Activated CD4-positive, CD25-positive, alpha-beta regulatory T cell treated with anti-CD3 and anti-CD28 coated beads, Interleukin-2, amount 50 U/mL, for 24 hours (primary cell): ENCODE data around the gene ANGPTL8.

ENCODE experiments used
- ATAC-seq, 2 donors: fragments of 150-1000 bp; cut with Tn5 transposase; one replicate each; pipeline ENCODE4 v1.10.0; 2021; ENCODE audit warnings: mild to moderate bottlenecking in 1 of 2, moderate library complexity in 1 of 2

Gene ANGPTL8, protein sequence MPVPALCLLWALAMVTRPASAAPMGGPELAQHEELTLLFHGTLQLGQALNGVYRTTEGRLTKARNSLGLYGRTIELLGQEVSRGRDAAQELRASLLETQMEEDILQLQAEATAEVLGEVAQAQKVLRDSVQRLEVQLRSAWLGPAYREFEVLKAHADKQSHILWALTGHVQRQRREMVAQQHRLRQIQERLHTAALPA

DNA sequence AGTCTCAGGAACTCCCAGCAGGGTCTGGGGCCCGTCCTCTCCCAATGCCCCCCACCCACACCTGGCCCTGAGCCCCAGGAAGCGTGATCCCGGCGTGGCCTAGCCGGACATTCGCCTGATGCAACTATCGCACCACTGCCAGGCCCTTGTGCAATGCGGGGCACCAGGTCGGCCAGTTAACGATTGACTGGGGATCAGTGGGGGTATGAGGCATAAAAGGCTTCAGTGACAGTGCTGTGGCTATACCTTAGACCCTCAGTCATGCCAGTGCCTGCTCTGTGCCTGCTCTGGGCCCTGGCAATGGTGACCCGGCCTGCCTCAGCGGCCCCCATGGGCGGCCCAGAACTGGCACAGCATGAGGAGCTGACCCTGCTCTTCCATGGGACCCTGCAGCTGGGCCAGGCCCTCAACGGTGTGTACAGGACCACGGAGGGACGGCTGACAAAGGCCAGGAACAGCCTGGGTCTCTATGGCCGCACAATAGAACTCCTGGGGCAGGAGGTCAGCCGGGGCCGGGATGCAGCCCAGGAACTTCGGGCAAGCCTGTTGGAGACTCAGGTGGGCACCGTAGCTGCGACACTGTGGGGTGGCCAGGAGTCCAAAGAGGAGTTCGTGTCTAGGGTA is at the start of gene ANGPTL8:
ANGPTL8 (plus strand) TSS at position 243 of the 624 bp plus-strand sequence; CDS start at position 262, 19 bp downstream.
- ATAC-seq: no peak

DNA sequence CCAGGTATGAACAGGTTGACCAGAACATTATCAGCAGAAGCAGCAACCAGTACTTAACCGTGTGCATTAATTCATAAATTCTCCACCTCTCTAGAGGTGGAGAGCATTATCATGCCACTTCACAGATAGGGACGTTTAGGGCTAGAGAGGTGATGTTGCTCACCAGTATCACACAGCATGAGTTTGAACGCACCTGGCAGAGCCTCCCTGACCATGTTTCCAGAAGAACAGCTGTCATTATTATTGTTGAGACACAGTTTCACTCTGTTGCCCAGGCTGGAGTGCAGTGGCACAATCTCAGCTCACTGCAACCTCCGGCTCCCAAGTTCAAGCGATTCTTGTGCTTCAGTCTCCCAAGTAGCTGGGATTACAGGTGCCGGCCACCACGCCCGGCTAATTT is 48.9 kb upstream of the ANGPTL8 start:
- no peak for ATAC-seq

DNA sequence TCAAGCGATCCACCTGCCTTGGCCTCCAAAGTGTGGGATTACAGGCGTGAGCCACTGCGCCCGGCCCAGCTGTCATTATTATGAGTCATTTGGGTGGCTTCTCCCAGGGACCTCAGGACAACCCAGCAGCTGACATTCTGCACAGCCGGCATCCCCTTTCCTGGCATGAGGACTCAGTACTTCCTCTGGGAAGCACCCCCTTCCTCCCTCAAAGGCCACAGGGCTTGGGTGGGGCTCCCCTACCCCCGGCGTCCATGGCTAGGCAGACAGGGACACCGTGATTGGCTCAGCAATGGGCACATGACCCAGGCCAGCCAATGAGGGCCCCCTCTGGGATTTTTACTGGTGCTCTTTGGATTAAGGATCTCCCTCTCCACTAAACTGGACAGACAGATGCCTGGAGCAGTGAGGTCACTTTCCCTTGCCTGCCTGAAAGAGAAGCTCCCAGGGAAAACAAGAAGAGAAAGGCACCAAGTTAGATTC is 48.1 kb upstream of the ANGPTL8 start:
- no peak for ATAC-seq

DNA sequence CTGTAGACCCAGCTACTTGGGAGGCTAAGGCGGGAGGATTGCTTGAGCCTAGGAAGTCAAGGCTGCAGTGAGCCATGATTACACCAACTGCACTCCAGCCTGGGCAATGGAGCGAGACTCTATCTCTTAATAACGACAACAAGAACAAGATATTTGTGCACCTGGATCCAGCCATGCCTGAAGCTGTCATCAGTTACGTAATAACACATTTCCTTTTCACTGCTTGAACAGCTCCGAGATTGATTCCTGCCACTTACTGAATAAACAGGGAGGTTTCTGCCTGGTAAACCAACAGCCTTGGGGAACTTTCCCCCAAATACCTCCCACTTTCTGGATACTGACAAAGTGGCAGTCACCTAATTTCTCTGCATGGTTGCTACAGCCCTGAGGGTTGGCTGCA is 47.5 kb upstream of the ANGPTL8 start:
- no peak for ATAC-seq

DNA sequence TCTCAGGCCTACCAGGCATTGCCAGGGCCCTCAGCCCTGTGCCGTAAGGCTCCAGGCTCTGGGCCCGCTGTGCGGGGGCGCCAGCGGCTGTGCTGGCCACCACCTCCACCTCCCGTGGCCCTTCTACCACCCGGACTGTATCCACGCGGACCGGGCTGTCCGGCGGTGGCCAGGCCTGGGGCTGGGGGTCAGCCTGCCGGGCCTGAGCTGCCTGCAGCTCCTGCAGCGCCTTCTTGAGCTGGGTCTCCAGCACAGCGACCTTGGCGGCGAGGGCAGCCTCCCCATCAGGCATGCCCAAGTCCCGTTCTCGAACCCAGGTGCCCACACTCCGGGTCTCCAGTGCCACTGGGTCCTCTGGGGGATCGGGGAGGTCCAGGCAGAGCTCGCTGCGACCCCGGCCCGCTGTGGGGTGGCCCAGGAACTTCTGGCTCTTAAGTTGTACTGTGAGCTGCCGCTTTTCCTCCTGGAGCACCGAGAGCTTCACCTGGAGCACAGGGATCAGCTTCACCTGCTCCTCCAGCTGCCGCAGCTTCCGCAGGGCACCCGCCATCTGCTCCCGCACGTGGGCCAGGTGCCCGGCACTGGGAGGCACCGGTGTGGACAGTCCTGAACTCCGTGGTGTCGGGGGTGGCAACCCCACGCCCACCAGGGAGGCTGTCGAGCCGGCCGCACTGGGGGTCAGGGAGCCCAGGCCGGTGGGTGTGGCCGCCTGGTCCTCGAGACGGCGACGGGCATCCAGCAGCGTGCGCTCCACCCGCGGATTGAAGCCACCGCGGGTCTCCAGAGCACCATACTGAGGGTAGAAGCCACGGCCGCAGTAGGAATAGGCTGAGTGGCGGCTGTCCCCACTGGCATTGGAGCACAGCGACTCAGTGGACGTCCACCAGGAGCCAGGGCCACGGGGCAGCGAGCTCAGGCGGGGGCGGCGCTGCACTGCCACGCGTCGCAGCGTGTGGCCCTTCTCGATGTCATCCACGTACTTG is 46.2 kb upstream of the ANGPTL8 start:
- no peak for ATAC-seq

DNA sequence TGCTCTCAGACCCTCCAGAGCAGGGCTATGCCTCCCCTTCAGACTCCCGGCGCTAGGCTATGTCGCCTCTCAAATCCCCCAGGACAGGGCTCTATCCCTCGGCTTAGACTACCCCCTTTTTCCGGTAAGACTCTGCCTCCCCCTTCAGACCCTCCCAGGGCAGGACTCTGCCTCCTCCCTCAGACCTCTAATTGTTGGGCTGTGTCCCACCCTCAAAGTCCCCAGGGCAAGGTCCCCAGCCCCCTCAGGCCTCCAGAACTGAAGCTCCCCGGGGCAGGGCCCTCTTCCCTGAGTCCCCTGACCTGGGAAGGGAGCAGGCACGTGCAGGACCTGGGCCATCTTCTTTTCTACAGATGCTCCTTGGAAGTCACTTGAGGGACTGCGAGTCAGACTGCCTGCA is 45.2 kb upstream of the ANGPTL8 start:
- ATAC-seq: no peak

DNA sequence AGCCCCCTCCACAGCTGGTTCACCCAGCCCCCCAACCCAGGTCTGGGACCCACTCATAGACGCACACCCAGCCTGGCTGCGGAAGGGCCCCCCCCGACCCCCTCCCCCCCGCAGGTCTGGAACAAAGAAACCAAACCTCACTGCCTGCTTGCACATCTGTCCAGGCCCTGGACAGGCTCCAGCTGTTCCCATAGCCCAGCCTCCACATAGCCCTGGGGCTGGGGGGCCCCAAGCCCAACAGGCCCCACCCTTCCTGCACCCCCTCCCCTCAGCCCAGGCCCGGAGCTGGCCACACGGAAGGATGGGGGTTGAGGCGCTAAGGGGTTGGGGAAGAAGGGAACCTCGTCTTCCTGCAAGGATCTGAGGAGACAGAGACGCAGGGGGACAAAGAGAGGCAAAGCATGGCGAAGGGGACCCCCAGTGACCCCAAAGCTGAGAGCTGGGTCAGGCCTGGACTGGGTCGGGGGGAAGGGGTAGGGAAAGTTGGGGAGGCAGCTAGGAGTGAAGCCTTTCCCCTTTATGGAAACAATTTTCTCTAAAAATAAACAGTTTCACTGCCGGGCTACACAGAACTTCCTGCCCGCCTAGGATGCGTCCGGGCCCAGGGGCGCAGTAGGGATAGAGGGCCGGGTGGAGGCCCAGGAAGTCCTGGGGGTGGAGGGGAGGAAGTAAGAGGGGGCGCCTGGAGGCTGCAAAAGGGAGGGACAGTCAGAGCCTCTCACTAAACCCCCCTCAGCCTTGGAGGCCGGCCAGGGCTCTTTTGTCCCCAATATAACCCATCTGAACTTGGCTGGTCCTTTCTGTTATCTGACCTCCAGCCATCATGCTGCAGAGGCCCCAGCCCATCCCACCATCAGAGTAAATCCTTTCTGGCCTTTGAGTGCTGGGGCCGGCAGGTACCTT is 44.5 kb upstream of the ANGPTL8 start:
- no peak for ATAC-seq

DNA sequence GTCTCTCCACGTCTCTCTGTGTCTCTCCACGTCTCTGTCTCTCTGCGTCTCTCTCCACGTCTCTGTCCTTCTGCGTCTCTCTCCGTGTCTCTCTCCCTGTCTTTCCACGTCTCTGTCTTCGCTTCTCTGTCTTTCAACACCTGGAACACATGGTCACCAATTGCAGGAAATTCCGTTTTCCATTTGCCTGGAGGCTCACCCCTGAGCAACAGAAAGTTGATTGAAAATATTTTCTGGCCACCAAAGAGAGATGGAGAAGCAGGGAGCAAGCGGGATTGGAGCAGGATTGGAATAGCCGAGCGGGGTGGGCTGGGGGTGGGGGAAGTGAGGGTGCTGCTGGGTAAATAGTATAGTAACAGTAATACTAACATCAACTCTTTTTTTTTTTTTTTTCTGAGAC is 43.7 kb upstream of the ANGPTL8 start:
- no peak for ATAC-seq

DNA sequence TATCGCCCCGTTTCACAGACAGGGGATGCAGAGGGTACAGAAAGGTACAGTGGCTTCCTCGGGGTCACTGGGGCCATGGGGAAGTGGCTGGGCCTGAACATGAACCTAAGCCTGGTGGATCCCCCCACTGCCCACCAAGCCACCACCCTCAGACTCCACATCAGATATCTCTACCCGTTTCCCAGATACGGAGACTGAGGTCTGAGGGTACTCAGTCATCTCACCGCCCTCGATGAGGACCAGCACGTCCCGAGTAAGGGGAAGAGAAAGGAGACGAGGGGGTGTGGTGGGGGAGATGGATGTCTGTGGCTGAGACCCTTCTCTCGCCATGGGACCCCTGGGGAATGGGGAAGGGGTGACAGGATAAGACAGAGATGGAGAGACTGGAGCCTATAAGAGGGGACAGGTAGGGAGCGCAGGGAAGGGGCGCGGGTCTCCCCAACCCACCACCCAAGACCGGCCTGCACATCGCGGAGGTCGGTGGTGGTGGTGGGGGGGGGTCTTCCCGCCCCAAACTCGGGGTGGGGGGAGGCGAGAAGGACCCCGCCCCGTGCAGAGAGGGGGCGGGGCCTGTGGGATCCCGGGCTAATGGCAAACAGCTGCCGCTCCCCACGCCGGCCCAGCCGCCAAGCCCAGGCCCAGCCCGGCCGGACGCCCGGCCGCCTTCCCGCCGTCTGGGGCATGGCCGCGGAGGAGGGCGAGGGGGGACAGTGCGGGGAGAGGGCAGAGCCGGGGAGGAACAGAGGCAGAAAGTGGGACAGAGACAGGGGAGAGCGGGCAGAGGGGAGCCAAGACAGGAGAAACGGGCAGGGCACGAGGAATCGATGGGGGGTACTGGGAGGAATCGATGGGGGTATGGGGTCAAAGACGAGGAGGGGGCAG is 42.8 kb upstream of the ANGPTL8 start:
- no peak for ATAC-seq

DNA sequence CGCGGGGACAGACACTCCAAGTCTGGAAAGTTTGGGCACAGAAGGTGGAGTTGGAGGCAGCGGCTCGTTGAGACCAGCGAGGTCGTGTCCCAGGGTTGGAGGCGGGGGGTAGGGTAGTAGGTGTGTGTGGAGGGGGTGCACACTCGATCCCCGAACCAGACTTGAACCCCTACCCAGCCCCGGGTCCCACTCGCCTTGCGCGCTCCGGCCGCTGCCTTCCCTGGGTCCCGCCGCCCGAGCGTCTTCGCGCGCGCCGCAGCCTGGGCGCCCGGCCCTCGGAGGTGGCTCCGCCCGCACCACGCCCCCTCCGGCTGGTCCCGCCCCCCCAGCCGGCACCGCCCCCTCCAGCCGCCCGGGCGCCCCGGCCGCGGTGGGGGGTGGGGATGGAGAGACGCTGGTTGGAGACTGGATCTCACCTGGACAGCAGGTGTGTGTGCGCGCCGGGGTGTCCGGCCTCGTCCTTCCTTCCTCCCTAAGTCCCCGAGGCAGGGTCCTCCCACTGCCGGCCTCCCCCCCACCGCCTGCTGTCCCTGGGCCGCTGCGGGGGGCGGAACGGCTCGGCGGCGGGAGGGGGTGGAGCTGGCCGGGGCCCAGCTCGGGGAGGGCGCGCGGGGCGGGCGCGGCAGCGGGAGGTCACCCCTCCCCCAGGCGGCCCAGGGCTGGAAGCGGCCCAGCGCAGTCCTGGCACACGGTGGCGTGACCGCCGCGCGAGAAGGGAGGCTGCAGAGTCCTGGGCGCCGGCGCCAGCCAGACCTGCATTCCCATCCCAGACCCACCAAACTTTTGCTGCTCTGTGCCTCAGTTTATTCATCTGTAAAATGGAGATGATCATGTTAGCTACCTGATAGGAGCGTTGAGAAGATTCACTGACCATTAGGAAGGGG is 41.9 kb upstream of the ANGPTL8 start, which contains the start of gene KANK2:
KANK2 (minus strand) TSS at position 255 of the 884 bp plus-strand sequence. CDS start 3,034 bp downstream, outside the sequence.
- ATAC-seq: peak; percentile 89 to 91

DNA sequence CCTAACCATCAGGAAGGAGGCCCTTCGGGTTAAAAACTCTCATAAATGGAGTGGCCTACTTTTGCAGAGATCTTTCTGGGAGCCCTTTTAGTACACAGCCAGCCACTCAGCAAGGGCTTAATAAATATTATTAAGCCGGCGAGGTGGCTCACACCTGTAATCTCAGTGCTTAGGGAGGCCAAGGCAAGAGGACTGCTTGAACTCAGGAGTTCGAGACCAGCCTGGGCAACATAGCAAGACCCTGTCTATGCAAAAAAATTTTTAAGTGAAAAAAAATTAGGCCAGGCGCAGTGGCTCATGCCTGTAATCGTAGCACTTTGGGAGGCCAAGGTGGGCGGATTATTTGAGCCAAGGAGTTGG is 41.3 kb upstream of the ANGPTL8 start:
- no peak for ATAC-seq

DNA sequence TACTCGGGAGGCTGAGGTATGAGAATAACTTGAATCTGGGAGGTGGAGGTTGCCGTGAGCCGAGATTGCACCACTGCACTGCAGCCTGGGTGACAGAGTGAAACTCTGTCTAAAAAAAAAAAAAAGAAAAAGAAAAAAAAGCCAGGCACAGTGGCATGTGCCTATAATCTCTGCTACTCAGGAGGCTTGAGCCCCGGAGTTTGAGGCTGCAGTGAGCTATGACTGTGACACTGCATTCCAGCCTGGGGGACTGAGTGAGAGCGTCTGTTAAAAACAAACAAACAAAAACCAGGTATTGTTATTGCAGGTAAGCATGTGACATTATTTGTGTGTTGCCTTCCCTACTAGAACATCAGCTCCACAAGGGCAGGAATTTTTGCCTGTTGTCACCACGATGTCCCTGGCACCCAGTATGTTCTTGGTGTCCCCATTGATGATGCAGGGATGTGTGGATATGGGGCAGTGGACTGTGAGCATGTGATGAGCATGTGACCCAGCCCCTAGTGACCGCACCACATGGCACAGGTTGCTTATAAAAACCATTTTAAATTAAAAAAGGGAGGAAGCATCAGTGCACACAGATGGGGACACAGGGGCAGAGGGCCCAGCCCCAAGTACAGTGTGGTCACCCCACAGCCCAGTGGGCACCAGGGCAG is 40.5 kb upstream of the ANGPTL8 start:
- ATAC-seq: no peak

DNA sequence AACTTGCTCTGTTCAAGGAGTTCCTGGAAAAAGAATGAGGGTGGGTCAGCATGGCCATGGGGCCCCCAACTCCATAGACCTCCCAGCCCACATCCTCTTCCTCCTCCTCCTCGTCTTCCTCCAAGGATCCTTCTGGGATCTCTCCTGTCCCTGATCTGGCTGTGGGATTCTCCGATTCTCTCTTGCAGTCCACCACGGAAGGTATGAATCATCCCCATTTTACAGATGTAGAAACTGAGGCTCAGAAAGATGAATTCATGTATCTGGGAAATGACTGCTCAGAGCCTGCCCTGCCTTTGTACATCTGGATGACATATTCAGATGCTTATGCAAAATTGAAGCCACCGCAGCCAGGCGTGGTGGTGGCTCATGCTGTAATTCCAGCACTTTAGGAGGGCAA is 39.9 kb upstream of the ANGPTL8 start:
- ATAC-seq: no peak

DNA sequence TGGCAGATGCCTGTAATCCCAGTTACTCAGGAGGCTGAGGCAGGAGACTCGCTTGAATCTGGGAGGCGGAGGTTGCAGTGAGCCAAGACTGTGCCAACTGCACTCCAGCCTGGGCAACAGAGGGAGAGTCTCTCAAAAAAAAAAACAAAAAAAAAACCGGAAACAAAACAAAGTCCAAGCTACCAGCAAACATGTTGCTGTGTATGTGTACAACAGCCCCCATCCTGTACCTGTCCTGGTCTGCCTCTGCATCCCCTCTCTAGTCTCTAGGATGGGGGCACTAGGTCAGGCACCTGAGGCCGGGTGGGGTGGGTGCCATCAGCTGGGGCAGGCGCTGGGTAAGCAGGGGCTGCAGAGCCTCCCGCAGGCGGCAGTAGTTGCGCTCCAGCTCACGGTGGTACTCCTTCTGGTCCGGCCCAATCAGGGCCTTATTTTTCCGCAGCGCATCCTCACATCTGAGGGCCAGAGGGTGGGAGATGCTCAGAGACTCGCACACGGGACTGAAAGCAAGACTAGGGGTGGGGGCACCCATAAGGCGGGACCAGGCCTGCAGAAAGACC is 39.3 kb upstream of the ANGPTL8 start:
- ATAC-seq: no peak

DNA sequence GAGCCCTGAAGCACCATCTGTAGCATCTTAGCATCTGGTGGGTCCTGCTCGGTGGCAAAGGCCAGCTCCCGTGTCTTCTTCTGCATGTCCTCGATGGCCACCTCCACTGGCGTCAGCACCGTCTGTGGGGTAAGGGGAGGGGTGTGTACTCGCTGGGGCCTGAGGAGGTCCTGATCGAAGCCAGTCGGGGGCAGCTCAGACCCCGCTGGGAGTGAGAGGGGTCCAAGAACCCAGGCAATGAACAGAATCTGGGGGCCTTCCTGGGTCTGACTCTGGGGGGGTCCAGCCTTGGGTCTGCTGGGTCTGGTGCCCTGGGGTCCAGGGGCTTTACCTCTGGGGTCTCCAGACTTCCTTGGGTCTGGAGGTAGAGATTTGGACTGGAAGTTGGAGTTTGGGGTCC is 38.5 kb upstream of the ANGPTL8 start:
- ATAC-seq: no peak

DNA sequence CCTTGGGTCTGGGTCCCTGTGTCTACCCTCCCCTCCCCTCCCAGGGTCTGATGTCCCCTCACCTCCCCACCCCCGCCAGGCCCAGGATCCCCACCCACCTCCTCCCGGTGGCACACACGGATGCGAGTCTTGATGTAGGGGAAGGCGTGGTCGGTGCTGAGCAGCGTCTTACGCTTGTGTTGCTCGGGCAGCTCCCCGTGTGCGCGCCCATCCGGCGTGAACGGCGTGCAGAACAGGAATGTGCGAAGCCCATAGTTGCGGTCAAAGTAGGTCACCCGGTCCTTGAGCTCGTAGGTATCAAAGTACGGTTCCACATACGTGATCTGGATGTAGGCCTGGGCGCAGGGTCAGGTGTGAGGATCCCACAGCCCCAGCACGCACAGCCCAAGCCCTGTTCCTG is 37.6 kb upstream of the ANGPTL8 start:
- ATAC-seq: no peak

DNA sequence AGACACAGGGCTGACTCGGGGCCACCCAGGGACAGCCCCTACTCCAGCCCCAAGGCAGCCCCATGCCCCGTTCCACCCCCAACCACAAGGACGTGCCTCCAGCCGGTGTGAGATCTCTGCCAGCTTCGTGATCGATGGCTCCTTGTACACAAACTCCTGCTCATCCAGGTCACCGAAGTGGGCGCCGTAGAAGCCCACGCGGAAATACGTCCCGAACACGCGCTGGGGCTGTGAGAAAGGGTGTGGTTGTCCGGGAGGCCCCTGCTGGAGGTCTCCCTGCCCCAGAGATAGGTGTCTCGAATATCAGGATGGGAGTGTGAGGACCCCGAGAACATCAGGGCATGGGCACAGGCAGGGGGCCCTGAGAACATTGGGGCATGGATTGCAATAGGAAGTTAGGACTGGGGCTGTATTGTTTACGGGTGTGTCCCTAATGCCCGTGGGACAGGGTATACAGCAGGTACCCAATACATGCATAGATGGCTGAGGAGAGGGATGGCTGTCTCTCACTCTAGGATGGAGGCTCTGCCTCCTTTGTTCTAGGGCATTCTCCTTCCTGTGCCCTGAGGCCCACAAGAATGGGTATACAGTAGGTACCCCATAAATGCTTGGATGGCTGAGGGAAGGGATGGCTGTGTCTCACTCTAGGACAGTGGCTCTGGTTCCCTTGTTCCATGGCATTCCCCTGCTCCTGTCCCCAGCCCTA is 36.8 kb upstream of the ANGPTL8 start:
- no peak for ATAC-seq

DNA sequence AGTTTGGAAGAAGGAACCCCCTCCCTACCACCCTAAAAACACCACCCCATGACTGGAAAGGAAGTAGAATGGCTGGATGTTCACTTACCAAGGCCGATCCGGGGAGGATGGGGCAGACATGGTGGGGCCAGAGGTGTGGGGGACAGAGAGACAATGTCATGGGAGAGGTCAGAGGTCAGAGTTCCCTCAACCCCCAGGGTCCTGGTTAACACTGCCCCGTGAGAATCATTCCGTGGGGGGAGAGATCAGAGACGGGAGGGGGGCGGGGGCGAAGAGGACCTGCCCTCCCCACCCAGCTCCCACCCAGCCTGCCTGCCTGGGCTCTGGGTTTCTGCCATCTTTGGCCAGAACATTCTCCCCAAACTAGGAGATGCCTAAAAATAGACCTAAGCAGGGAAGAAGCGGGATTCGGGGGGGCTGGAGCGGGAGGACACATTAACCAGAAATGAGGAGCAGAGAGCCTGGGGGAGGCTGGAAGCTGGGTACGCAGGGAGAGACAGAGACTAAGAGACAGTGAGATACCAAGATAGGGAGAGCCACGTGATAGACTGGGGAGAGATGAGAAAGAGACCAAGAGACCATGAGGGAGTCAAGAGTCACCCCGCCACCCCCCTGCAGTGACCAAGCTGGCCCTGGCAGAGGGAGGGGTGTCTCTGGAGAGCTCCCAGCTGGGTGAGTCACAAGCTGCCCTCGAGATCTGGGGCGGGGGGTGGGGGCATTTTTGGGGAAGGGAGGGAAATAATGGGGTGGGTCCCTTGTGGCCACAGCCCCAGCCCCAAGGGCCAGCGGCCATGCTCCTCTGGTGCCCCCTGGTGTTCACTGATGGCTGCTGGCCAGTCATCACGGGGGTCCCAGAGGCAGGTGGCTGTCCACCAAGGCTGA is 36.0 kb upstream of the ANGPTL8 start:
- peak in 1 of 2 donors; percentile 58 for ATAC-seq
